Occipital lobe (tissue), 3 donors: ENCODE results near the gene SLC6A16. TPM values are rescaled to one million over a fixed set of nuclear protein-coding genes. Genes with fewer than 3 reads are reported as not detected.
"Not testable (repeated sequence)": the region's sequence is repeated elsewhere in the genome, so short reads cannot be mapped to it uniquely, and the experiment has no call there.

ENCODE experiments used
- DNase-seq: peaks from one replicate; lab custom pipeline; 2025; lab: John Stamatoyannopoulos, UW
- small RNA-seq: library from RNA; depleted of rRNA; stranded (forward); fragments of <200 nt; gene quantifications from one replicate; pipeline ENCODE3, GENCODE V24; 2014
- total RNA-seq: library from RNA; depleted of rRNA; stranded (reverse); fragments of >200 nt; gene quantifications from one replicate; pipeline ENCODE4 v1.2.3, GENCODE V29; 2014

The SLC6A16 gene
- total RNA-seq, 1 donor from 2014 or later, result not detected

DNA sequence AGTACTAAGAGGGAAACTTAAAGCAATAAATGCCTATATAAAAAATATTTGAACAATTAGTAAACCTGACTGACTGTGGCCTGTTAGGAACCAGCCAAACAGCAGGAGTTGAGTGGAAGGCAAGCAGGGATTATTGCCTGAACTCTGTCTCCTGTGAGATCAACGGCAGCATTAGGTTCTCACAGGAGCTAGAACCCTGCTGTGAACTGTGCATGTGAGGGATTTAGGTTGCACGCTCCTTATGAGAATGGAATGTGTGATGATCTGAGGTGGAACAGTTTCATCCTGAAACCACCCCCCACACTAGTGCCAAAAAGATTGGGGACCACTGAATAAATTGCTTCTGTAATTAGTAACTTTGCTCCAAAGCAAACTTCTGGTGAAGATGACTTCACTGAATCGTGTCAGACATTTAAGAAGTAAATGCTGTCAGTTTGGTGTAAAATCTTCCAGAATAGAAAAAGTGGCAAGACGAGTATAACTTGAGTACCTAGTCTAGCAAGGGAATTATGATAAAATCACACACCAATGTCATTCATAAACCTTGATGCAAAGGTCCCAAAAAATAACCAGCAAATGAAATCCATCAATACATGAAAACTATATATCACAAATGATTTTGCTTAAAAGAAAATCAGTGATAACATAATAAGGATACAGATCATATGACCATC is 53.8 kb downstream of the SLC6A16 start:
- no peak for DNase-seq

DNA sequence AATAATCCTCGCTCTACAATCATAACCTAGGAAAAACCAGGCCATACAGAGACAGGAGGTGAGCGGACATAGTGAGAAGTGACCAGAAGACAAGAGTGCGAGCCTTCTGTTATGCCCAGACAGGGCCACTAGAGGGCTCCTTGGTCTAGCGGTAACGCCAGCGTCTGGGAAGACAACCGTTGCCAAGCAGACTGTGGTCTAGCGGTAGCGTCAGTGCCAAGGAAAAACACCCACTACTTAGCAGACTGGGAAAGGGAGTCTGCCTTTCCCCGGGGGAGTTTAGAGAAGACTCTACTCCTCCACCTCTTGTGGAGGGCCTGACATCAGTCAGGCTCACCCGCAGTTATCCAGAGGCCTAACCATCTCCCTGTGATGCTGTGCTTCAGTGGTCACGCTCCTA is 58.6 kb downstream of the SLC6A16 start:
- DNase-seq, result not testable (repeated sequence)

DNA sequence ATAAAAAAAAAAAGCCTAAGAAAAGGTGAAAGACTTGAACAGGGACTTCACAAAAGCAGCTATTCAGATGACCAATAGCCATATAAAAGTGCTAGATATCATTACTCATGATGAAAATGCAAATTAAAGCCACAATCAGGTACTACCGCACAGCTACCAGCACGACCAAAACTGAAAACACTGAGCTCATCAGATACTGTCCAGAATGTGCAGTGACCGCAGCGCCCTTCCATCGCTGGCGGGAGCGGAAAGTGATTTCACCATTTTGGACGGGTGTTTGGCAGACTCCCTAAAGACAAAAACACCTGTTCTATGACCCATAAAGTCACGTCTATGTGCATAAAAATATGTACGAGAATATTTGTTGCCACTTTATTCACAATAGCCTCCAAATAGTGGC is 60.7 kb downstream of the SLC6A16 start:
- no peak for DNase-seq

DNA sequence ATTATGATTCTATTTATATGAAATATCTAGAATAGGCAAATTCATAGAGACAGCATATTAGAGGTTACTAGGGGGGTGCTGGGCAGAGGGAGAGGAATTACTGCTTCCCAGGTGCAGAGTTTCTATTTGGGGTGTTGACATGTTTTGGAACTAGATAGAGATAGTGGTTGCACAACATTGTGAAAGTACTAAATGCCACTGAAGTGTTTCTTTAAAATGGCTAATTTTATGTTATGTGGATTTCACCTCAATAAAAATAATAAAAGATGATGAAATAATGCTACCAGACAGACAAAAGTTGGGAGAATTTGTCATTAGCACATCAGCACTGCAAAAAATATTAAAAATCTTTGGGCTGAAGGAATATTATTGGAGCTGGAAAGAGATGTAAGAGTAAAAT is 63.4 kb downstream of the SLC6A16 start:
- no peak for DNase-seq

DNA sequence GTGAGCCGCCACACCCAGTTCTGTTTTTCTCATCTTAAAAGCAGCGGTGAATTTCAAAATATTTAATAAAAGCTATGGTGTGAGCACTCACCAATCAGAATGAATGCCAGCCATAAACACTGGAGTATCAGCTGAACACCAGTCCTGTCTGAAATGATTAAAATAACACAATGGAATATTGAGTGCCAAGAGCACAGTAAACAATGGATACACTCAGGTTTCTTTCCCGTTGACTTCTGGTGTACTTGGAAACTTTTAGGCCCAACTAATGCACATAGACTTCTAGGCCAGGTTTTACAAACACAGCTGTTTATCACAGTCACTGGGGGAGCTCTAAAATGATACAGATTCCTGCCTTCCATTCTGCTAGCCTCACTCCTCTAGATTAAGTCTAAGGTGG is 68.3 kb downstream of the SLC6A16 start:
- DNase-seq, result no peak

DNA sequence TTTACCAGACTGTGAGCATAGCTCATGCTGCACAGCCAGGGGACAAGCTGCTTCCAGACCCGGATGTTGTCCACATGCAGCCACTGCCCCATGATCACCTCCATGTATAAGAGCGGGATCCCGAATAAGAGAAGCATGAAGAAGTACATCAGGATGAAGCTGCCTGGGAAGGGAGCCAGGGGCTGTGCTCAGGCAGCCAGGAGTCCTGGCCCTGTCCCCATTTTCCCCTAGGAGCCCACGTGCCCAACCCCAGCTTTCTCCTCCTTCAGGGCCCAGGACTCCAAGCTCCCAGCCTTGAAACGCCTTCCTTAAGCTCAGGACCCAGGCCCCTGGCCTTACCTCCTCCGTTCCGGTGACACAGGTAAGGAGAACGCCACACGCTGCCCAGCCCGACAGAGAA is 69.3 kb downstream of the SLC6A16 start:
- no peak for DNase-seq

DNA sequence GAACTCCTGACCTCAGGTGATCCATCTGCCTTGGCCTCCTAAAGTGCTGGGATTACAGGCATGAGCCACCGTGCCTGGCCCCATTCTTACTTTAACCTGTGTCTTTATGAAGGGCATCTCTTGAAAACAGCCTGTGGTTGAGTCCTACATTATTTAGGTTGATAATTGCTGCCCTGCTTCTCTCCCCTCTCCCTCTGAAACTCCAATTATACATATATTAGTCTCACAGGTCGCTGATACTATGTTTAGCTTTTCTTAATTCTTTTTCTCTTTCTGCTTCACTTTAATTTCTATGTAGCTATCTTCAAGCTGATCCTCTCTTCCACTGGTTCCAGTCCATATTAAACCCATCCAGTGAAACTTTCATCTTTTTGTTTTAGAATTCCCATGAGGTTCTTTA is 75.1 kb downstream of the SLC6A16 start:
- no peak for DNase-seq

DNA sequence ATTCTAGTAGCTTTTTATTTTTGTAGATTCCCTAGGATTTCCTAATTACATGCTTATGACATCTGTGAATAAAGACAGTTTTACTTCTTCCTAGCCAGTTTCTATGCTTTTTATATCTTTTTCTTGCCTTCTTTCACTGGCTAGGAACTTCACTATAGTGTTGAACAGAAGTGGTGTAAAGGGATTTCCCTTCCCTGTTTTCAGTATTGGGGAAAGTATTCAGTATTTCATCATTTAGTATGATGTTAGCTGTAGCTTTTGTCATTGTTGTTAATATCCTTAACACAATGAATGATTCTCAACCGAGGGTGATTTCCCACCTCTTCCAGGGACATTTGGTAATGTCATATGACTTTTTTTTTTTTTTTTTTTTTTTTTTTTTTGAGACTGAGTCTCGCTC is 77.3 kb downstream of the SLC6A16 start:
- no peak for DNase-seq

DNA sequence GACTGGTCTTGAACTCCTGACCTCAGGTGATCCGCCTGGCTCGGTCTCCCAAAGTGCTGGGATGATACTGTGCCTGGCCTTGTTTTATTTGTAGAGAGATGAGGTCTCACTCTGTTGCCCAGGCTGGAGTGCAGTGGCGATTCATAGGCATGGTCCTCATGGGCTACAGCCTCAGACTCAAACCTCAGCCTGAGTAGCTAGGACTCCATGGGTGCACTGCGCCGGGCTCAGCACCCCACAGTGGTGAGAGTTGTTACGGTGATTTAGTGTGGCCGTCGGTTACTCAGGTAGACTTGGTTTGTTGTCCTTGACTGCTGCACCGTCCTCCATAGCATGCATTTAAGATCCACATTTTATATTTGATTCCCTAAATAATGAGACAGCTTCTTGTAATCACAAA is 80.7 kb downstream of the SLC6A16 start:
- DNase-seq, result no peak

DNA sequence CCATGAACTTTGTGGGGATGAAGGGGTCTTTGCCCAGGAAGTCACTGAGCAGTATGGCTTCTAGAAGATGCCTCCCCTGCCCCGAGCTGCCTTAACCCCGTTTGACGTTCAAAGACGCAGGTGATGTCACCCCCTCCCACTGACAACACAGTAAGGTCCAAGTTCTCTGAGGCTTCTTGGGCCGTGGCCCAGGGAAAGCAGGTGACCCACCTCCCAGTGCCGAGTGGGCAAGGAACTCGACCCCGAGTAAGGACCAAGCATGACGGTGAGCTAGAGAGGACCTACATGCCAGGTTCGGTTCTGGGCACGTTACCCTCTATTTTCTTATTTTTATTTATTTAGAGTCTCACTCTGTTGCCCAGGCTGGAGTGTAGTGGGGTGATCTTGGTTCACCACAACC is 81.3 kb downstream of the SLC6A16 start:
- no peak for DNase-seq

DNA sequence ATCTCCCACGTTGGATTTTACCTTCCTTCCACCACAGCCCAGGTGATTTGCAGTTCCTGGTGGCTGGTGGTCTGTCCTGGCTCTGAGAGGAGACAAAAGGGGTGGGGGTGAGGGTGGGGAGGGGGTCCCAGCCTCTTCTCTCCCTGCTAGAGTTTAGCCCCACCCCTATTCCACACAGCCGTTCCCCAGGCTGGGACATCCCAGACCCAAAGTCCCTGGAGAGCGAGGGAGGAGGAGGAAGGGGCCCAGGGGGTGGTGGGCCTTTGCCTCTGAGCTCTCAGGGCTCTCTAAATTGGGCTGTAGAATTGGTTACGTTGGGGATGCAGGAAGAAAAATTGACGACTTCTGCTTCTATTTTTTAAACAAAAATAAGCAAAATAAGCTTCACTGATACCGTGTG is 81.9 kb downstream of the SLC6A16 start:
- DNase-seq, result no peak

DNA sequence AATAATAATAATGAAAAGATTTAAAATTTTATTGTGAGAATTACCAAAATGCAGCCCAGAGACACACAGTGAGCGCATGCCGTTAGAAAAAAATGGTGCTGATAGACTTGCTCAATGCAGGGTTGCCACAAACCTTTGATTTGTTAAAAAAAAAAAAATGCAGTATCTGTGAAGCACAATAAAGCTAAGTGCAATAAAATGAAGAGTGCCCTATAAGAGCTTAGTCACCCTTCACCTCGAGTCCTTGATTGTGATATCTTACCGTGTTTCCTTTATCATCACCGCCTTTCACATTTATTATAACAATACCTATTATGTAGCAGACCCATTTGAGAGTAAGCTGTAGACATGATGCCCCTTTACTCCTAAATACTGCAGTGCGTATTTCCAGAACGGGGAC is 83.2 kb downstream of the SLC6A16 start:
- no peak for DNase-seq

Small RNA genes within 50 kb of the gene (small RNA-seq; reads per million reads assigned to genes)
- gene MIR4324, result not detected

Other genes starting within 250 kb of the SLC6A16 start
- 112 TPM for gene SNRNP70, start 239.7 kb downstream of the SLC6A16 start, total RNA-seq
- 28.7 TPM for gene LIN7B, start 210.8 kb downstream of the SLC6A16 start, total RNA-seq
- gene C19orf73, start 206.0 kb downstream of the SLC6A16 start, total RNA-seq, result 0.47 TPM
- gene PPFIA3, start 205.6 kb downstream of the SLC6A16 start, total RNA-seq, result 35.9 TPM
- gene HRC, start 169.8 kb downstream of the SLC6A16 start, total RNA-seq, result 0.47 TPM
- gene TRPM4, start 167.4 kb downstream of the SLC6A16 start, total RNA-seq, result 4.7 TPM
- 1.1 TPM for gene CD37, start 10.2 kb upstream of the SLC6A16 start, total RNA-seq
- gene TEAD2, start 37.2 kb upstream of the SLC6A16 start, total RNA-seq, result 10.0 TPM
- 2.2 TPM for gene DKKL1, start 38.7 kb upstream of the SLC6A16 start, total RNA-seq
- not detected for gene KASH5, start 63.1 kb upstream of the SLC6A16 start, total RNA-seq
- not detected for gene PTH2, start 98.2 kb upstream of the SLC6A16 start, total RNA-seq
- gene GFY, start 100.2 kb upstream of the SLC6A16 start, total RNA-seq, result not detected
- gene SLC17A7, start 116.3 kb upstream of the SLC6A16 start, total RNA-seq, result 34.6 TPM
- 58.0 TPM for gene PIH1D1, start 126.6 kb upstream of the SLC6A16 start, total RNA-seq
- gene ALDH16A1, start 128.0 kb upstream of the SLC6A16 start, total RNA-seq, result 8.0 TPM
- not detected for gene FLT3LG, start 149.0 kb upstream of the SLC6A16 start, total RNA-seq
- gene RPL13A, start 162.4 kb upstream of the SLC6A16 start, total RNA-seq, result 2,203 TPM
- gene RPS11, start 171.2 kb upstream of the SLC6A16 start, total RNA-seq, result 3,859 TPM
- gene FCGRT, start 187.5 kb upstream of the SLC6A16 start, total RNA-seq, result 12.9 TPM
- 2.3 TPM for gene RCN3, start 202.8 kb upstream of the SLC6A16 start, total RNA-seq